HepG2 (cell line): ENCODE results near the gene FAM219A. TPM values are rescaled to one million over a fixed set of nuclear protein-coding genes. Genes with fewer than 3 reads are reported as not detected.

ENCODE experiments used
- ATF2 ChIP-seq: sonication (generic); formaldehyde crosslinking; IDR thresholded peaks from 2 replicates; pipeline ENCODE4 v1.4.0; 2020; ENCODE audit warnings: missing genetic modification reagents
- CREB1 ChIP-seq, 2 experiments: fragments of 450-650 bp in 1 of 2; IDR thresholded peaks; 2 replicates each; pipeline ENCODE4 v1.6.1; 2016 to 2017; ENCODE audit warnings: control low read depth in 1 of 2, mild to moderate bottlenecking in 1 of 2, missing compliant biosample characterization in 1 of 2, missing genetic modification characterization in 1 of 2
- GTF3A ChIP-seq: sonication (generic); formaldehyde crosslinking; conservative IDR thresholded peaks from 2 replicates; pipeline ENCODE4 v1.4.0; 2020; ENCODE audit warnings: mild to moderate bottlenecking, missing genetic modification reagents
- JUN ChIP-seq: sonication (generic); formaldehyde crosslinking; IDR thresholded peaks from 2 replicates; pipeline ENCODE4 v1.4.0; 2020; ENCODE audit warnings: mild to moderate bottlenecking, missing genetic modification reagents
- NFE2L2 ChIP-seq: fragments of 150-350 bp; IDR thresholded peaks from 2 replicates; pipeline ENCODE4 v1.6.1; 2014; ENCODE audit warnings: low read length
- ONECUT2 ChIP-seq: sonication (generic); formaldehyde crosslinking; IDR thresholded peaks from 2 replicates; pipeline ENCODE4 v1.4.0; 2020; ENCODE audit warnings: missing genetic modification reagents
- PATZ1 ChIP-seq: sonication (generic); formaldehyde crosslinking; IDR thresholded peaks from 2 replicates; pipeline ENCODE4 v1.4.0; 2020; ENCODE audit warnings: missing genetic modification reagents
- PHF20 ChIP-seq: sonication (generic); formaldehyde crosslinking; IDR thresholded peaks from 2 replicates; pipeline ENCODE4 v1.5.0; 2020; ENCODE audit warnings: mild to moderate bottlenecking, missing genetic modification reagents
- SP2 ChIP-seq: sonication (generic); formaldehyde crosslinking; IDR thresholded peaks from 2 replicates; pipeline ENCODE4 v1.5.1; 2020; ENCODE audit warnings: mild to moderate bottlenecking, missing genetic modification reagents
- TAF1 ChIP-seq: sonication (generic); formaldehyde crosslinking; IDR thresholded peaks from 2 replicates; pipeline ENCODE4 v1.4.0; 2020; ENCODE audit warnings: missing genetic modification reagents
- TBP ChIP-seq: sonication (generic); formaldehyde crosslinking; IDR thresholded peaks from 2 replicates; pipeline ENCODE4 v1.5.0; 2020; ENCODE audit warnings: missing genetic modification reagents
- TCF7 ChIP-seq: sonication (generic); IDR thresholded peaks from 2 replicates; pipeline ENCODE4 v1.6.1; 2016; ENCODE audit warnings: antibody characterized with exemption, low read depth
- TFE3 ChIP-seq: IDR thresholded peaks from 2 replicates; pipeline ENCODE4 v1.6.1; 2016
- ZBTB21 ChIP-seq: sonication (generic); formaldehyde crosslinking; IDR thresholded peaks from 2 replicates; pipeline ENCODE4 v1.4.0; 2020; ENCODE audit warnings: missing genetic modification reagents
- ZBTB46 ChIP-seq: sonication (generic); formaldehyde crosslinking; IDR thresholded peaks from 2 replicates; pipeline ENCODE4 v1.4.0; 2020; ENCODE audit warnings: mild to moderate bottlenecking, missing genetic modification reagents, borderline replicate concordance
- ZFP1 ChIP-seq: IDR thresholded peaks from 2 replicates; pipeline ENCODE4 v1.6.1; 2016
- ZNF235 ChIP-seq: sonication (generic); formaldehyde crosslinking; IDR thresholded peaks from 2 replicates; pipeline ENCODE4 v1.8.1; 2023; ENCODE audit warnings: mild to moderate bottlenecking, missing genetic modification reagents, borderline replicate concordance
- ZNF546 ChIP-seq: sonication (generic); formaldehyde crosslinking; conservative IDR thresholded peaks from 2 replicates; pipeline ENCODE4 v1.8.1; 2023; ENCODE audit warnings: mild to moderate bottlenecking, missing genetic modification reagents
- ZNF567 ChIP-seq: sonication (generic); formaldehyde crosslinking; IDR thresholded peaks from 2 replicates; pipeline ENCODE4 v1.8.1; 2023; ENCODE audit warnings: mild to moderate bottlenecking, missing genetic modification reagents, borderline replicate concordance
- ZNF776 ChIP-seq: sonication (generic); formaldehyde crosslinking; IDR thresholded peaks from 2 replicates; pipeline ENCODE4 v1.4.0; 2020; ENCODE audit warnings: mild to moderate bottlenecking, missing genetic modification reagents
- ZNF792 ChIP-seq: IDR thresholded peaks from 2 replicates; pipeline ENCODE4 v1.6.1; 2016
- polyA plus RNA-seq, 8 experiments: library from polyadenylated mRNA; depleted of rRNA in 3 of 8; stranded (reverse) in 7 of 8; unstranded in 1 of 8; fragments of >200 nt; fragmentation: Illumina TruSeq in 4 of 8; extraction: Trizol in 4 of 8; gene quantifications; 2 replicates each; pipeline versions ENCODE4 v1.2.1 to v1.2.3, GENCODE V29; 2011 to 2016; ENCODE audit warnings: low read depth in 4 of 8, missing spikeins in 1 of 8, mixed read lengths in 1 of 8; ENCODE audit not compliant: insufficient read depth in 1 of 8
- total RNA-seq, 5 experiments: library from RNA; depleted of rRNA; stranded (reverse); fragments of >200 nt; fragmentation: Illumina TruSeq; extraction: Trizol; gene quantifications; 2 replicates each; pipeline ENCODE4 v1.2.3, GENCODE V29; 2016; ENCODE audit warnings: low read depth in 1 of 5
- TF ChIP-seq, protein P1 (sequence below): sonication (generic); formaldehyde crosslinking; IDR thresholded peaks from 2 replicates; pipeline ENCODE4 v1.8.1; 2023; ENCODE audit warnings: mild to moderate bottlenecking, moderate library complexity, missing genetic modification reagents

FAM219A gene
- total and polyA plus RNA-seq, 2 of the 13 experiments (the other 11 are each of a cell fraction or from before 2014, with no cell fraction given): 3.9 to 6.4 TPM

DNA sequence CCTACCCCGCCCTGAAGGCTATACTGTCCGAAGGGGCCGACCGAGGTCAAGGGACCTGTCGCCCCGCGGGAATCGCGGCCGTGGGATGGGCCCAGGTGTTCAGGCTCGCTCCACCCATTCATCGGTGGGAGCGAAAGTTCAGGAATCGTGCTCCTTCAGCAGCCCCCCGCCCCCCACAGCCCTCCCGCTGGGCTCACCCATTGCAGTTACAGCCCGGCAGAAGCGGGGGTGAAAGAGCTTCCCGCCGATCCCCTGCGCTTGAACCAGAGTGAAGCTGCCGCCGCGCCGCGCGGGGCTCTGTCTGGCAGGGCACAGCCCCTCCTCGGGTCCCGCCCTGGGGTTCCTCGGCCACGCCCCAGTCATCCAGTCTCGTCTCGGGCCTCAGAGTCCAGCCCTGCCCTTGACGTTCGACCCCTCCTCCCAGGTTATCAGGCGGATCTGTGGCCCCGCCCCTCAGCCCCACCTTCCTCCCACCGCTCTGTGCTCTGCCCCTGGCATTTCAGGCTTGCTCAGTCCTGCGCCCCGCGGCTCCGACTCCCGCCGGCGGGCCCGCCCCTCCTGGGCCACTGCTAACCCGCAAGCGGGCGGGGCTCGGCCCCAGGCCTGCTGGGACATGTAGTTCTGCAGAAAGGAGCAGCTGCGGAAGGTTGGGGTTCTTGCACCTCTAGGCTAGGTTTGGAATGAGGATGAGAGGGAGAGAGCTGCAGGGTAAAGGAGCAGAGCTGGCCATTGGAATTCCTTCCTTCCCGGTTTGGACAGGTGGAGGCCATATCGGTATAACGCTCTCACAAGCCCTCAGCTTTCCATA is 81.6 kb downstream of the FAM219A start, which contains the start of gene MYORG (continued):
- TF ChIP-seq ZNF235 (CRISPR knock-in tag) (no peak; the same call in 1 of the 2 replicates), GTF3A (CRISPR knock-in tag) (0 out of 2 replicates have a peak, but pooled peaks have one; percentile 63), ZNF776 (CRISPR knock-in tag) (0 out of 2 replicates have a peak, but pooled peaks have one; percentile 76), TAF1 (CRISPR knock-in tag) (peak; percentile 65), ZNF792 (CRISPR knock-in tag) (0 out of 2 replicates have a peak, but pooled peaks have one; percentile 48), ZBTB46 (CRISPR knock-in tag) (no peak), ONECUT2 (CRISPR knock-in tag) (no peak), TBP (CRISPR knock-in tag) (no peak), JUN (CRISPR knock-in tag) (0 out of 2 replicates have a peak, but pooled peaks have one; percentile 17), ZFP1 (CRISPR knock-in tag) (no peak), TCF7 (no peak), PATZ1 (CRISPR knock-in tag) (peak; percentile 85; the same call in 1 of the 2 replicates), PHF20 (CRISPR knock-in tag) (peak; percentile 57; the same call in 1 of the 2 replicates), ZBTB21 (CRISPR knock-in tag) (peak; percentile 10; the same call in 1 of the 2 replicates), ZNF567 (CRISPR knock-in tag) (no peak; the same call in 1 of the 2 replicates), SP2 (0 out of 2 replicates have a peak, but pooled peaks have one; percentile 26), NFE2L2 (no peak), ZNF546 (CRISPR knock-in tag) (no peak; the same call in 1 of the 2 replicates), ATF2 (CRISPR knock-in tag) (0 out of 2 replicates have a peak, but pooled peaks have one; percentile 19), TFE3 (peak; percentile 27; the same call in 1 of the 2 replicates), CREB1 (IDR thresholded peaks at IDR 0.05) (no peak), CREB1 (CRISPR knock-in tag; IDR thresholded peaks at IDR 0.05) (no peak)
- TF ChIP-seq, protein P1, sequence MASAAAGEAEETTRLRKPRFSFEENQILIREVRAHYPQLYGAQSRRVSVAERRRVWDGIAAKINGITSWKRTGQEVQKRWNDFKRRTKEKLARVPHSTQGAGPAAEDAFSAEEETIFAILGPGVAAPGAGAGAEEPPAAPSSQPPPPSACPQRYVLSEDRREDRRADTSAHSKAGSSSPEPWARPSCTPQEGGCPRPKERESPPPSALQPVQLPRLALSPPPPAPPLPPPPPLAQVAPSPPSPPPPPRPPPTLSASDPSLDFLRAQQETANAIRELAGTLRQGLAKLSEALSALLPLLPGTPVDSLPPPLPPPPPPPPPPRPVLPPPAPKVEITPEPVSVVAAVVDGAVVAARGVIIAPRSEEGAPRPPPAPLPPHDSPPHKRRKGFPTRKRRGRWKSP (CRISPR knock-in tag): no peak
